MV-4-11 (cell line): Measurements from ENCODE around the gene PICALM.
"Not testable (repeated sequence)": the region's sequence is repeated elsewhere in the genome, so short reads cannot be mapped to it uniquely, and the experiment has no call there.

Source experiments
- DNase-seq: peaks from one replicate; lab custom pipeline; 2025; lab: John Stamatoyannopoulos, UW

PICALM gene

GRCh38 chr11:85939099-85940015, 129.5 kb downstream of the PICALM start:
- DNase-seq = no peak

- DNase-seq = no peak
Measured at GRCh38 chr11:85937835-85938234, 131.0 kb downstream of the PICALM start.

GRCh38 chr11:85935751-85936150, 133.1 kb downstream of the PICALM start:
- no peak for DNase-seq

- no peak for DNase-seq
Measured at GRCh38 chr11:85934596-85935169, 134.2 kb downstream of the PICALM start.

- no peak for DNase-seq
Measured at GRCh38 chr11:85930879-85931366, 138.0 kb downstream of the PICALM start.

- DNase-seq = not testable (repeated sequence)
Measured at GRCh38 chr11:85926653-85927214, 142.2 kb downstream of the PICALM start.

- DNase-seq = no peak
Measured at GRCh38 chr11:85923455-85923854, 145.4 kb downstream of the PICALM start.

- peak; percentile 58 for DNase-seq
Measured at GRCh38 chr11:85922367-85922766, 146.5 kb downstream of the PICALM start.

- no peak for DNase-seq
Measured at GRCh38 chr11:85918910-85919794, 149.7 kb downstream of the PICALM start.

GRCh38 chr11:85914425-85914824, 154.5 kb downstream of the PICALM start:
- DNase-seq = peak; percentile 42

GRCh38 chr11:85913513-85913912, 155.4 kb downstream of the PICALM start:
- DNase-seq = peak; percentile 89

- no peak for DNase-seq
Measured at GRCh38 chr11:85912414-85912813, 156.5 kb downstream of the PICALM start.
